ENCODE measurements around the gene BMF.

GRCh38 chr15:40044717-40045571 is 63.7 kb downstream of the BMF start:
- TF ChIP-seq, protein P1, sequence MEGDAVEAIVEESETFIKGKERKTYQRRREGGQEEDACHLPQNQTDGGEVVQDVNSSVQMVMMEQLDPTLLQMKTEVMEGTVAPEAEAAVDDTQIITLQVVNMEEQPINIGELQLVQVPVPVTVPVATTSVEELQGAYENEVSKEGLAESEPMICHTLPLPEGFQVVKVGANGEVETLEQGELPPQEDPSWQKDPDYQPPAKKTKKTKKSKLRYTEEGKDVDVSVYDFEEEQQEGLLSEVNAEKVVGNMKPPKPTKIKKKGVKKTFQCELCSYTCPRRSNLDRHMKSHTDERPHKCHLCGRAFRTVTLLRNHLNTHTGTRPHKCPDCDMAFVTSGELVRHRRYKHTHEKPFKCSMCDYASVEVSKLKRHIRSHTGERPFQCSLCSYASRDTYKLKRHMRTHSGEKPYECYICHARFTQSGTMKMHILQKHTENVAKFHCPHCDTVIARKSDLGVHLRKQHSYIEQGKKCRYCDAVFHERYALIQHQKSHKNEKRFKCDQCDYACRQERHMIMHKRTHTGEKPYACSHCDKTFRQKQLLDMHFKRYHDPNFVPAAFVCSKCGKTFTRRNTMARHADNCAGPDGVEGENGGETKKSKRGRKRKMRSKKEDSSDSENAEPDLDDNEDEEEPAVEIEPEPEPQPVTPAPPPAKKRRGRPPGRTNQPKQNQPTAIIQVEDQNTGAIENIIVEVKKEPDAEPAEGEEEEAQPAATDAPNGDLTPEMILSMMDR (IDR thresholded peaks at IDR 0.05; ENCODE audit: poor library complexity): peak; percentile 97
- TF ChIP-seq EZH2 (IDR thresholded peaks at IDR 0.05; ENCODE audit: borderline replicate concordance) (no peak), EZH2phosphoT487 (IDR thresholded peaks at IDR 0.05; ENCODE audit: low read depth, severe bottlenecking, unreplicated experiment) (no peak)

Data from hepatocyte (in vitro differentiated cells).